Activated T-helper 2 cell treated with anti-CD3 and anti-CD28 coated beads, Interferon-gamma antibody, Interleukin-2, Interleukin-4, amounts not matched to agents 10 μg/mL and 5 μg/mL and 100 μg/mL, durations not matched to agents 14 hours and 24 hours and 36 hours (primary cell): ENCODE data around the gene SLCO2A1. TPM values are rescaled to one million over a fixed set of nuclear protein-coding genes. Genes with fewer than 3 reads are reported as not detected.
A peak's percentile ranks its signal among the peaks of the same experiment; 100 is the strongest.

Experiments
- DNase-seq: peaks from one replicate; pipeline ENCODE4 v3.0.0; 2021; ENCODE audit warnings: low spot score
- H3K27ac Mint-ChIP-seq: one replicate; pipeline ENCODE4 v1.8.0; 2021; ENCODE audit warnings: mixed read lengths
- H3K27me3 Mint-ChIP-seq: one replicate; pipeline ENCODE4 v1.8.0; 2021; ENCODE audit warnings: low read depth, mixed read lengths
- H3K36me3 Mint-ChIP-seq: one replicate; pipeline ENCODE4 v1.8.0; 2021; ENCODE audit warnings: low read depth, mixed read lengths
- H3K4me1 Mint-ChIP-seq: one replicate; pipeline ENCODE4 v1.8.0; 2021; ENCODE audit warnings: low read depth, mixed read lengths
- H3K4me3 Mint-ChIP-seq: one replicate; pipeline ENCODE4 v1.8.0; 2021; ENCODE audit warnings: low read depth, mild to moderate bottlenecking, moderate library complexity, mixed read lengths
- H3K9me3 Mint-ChIP-seq: one replicate; pipeline ENCODE4 v1.8.0; 2021; ENCODE audit warnings: mixed read lengths
- intact Hi-C: fragments of 100-400 bp; cut with micrococcal nuclease; formaldehyde crosslinking; loops from one replicate; pipeline ENCODE4 v1.15.1; 2023
- total RNA-seq: library from RNA; stranded (reverse); gene quantifications from 2 replicates; pipeline ENCODE4 v1.2.3, GENCODE V29; 2022

The SLCO2A1 gene
- total RNA-seq, 1 donor from 2014 or later, result not detected

GRCh38 chr3:133914839-133915600, 114.7 kb downstream of the SLCO2A1 start:
- intact Hi-C loops, result no loop called here
- Mint-ChIP-seq H3K27ac (no peak overlapping the region), H3K27me3 (peaks cover 25% of the 10 kb centered on the region), H3K4me1 (no peaks in the 10 kb centered on the region), H3K4me3 (no peak overlapping the region), H3K36me3 (no peaks in the 10 kb centered on the region), H3K9me3 (no peaks in the 10 kb centered on the region)
- DNase-seq, result no peak

- no peak for DNase-seq
- intact Hi-C loops, result no loop called here
- Mint-ChIP-seq H3K4me3 (no peak overlapping the region), H3K9me3 (no peaks in the 10 kb centered on the region), H3K4me1 (no peaks in the 10 kb centered on the region), H3K27ac (no peak overlapping the region), H3K27me3 (peaks cover 15% of the 10 kb centered on the region), H3K36me3 (no peaks in the 10 kb centered on the region)
These were observed 119.3 kb downstream of the SLCO2A1 start for GRCh38 chr3:133910422-133910821.

GRCh38 chr3:133905376-133905775, 124.3 kb downstream of the SLCO2A1 start:
- peaks cover 4% of the 10 kb centered on the region for H3K9me3 Mint-ChIP-seq
- no peak overlapping the region for H3K27ac Mint-ChIP-seq
- no peaks in the 10 kb centered on the region for H3K36me3 Mint-ChIP-seq
- H3K27me3 Mint-ChIP-seq, result peaks cover 36% of the 10 kb centered on the region
- H3K4me1 Mint-ChIP-seq, result no peaks in the 10 kb centered on the region
- no peak overlapping the region for H3K4me3 Mint-ChIP-seq
- intact Hi-C loops, result no loop called here
- DNase-seq, result no peak

GRCh38 chr3:133901847-133902246, 127.9 kb downstream of the SLCO2A1 start:
- intact Hi-C loops, result no loop called here
- peaks cover 48% of the 10 kb centered on the region for H3K27me3 Mint-ChIP-seq
- no peak for DNase-seq
- no peak overlapping the region for H3K27ac Mint-ChIP-seq
- no peak overlapping the region for H3K4me3 Mint-ChIP-seq
- peaks cover 4% of the 10 kb centered on the region for H3K9me3 Mint-ChIP-seq
- H3K4me1 Mint-ChIP-seq, result no peaks in the 10 kb centered on the region
- no peaks in the 10 kb centered on the region for H3K36me3 Mint-ChIP-seq

GRCh38 chr3:133901083-133901482, 128.6 kb downstream of the SLCO2A1 start:
- Mint-ChIP-seq H3K4me1 (no peaks in the 10 kb centered on the region), H3K9me3 (peaks cover 4% of the 10 kb centered on the region), H3K36me3 (no peaks in the 10 kb centered on the region), H3K4me3 (no peak overlapping the region), H3K27me3 (peaks cover 55% of the 10 kb centered on the region), H3K27ac (no peak overlapping the region)
- intact Hi-C loops, result no loop called here
- no peak for DNase-seq

- Mint-ChIP-seq H3K4me3 (no peak overlapping the region), H3K4me1 (peaks cover 2% of the 10 kb centered on the region), H3K27me3 (peaks cover 52% of the 10 kb centered on the region), H3K36me3 (no peaks in the 10 kb centered on the region), H3K27ac (no peak overlapping the region), H3K9me3 (peaks cover 4% of the 10 kb centered on the region)
- no peak for DNase-seq
- intact Hi-C loops, result no loop called here
These were observed 130.4 kb downstream of the SLCO2A1 start for GRCh38 chr3:133899311-133899710.

GRCh38 chr3:133897547-133897946, 132.2 kb downstream of the SLCO2A1 start:
- H3K4me3 Mint-ChIP-seq, result no peak overlapping the region
- H3K36me3 Mint-ChIP-seq, result no peaks in the 10 kb centered on the region
- intact Hi-C loops, result no loop called here
- H3K27me3 Mint-ChIP-seq, result peaks cover 57% of the 10 kb centered on the region
- peaks cover 2% of the 10 kb centered on the region for H3K4me1 Mint-ChIP-seq
- no peak overlapping the region for H3K27ac Mint-ChIP-seq
- DNase-seq, result no peak
- peaks cover under 1% of the 10 kb centered on the region for H3K9me3 Mint-ChIP-seq

- Mint-ChIP-seq H3K27ac (no peak overlapping the region), H3K36me3 (no peaks in the 10 kb centered on the region), H3K9me3 (no peaks in the 10 kb centered on the region), H3K27me3 (peaks cover 49% of the 10 kb centered on the region), H3K4me3 (peak overlapping the region; percentile 80), H3K4me1 (peaks cover 2% of the 10 kb centered on the region)
- no peak for DNase-seq
- intact Hi-C loops, result no loop called here
These were observed 133.5 kb downstream of the SLCO2A1 start for GRCh38 chr3:133896002-133896761.

GRCh38 chr3:133895208-133896001, 134.3 kb downstream of the SLCO2A1 start, which contains the start of gene RAB6B:
TSS of gene RAB6B (minus strand) at chr3:133895882. CDS start at chr3:133895466, 416 bp downstream.
- H3K9me3 Mint-ChIP-seq, result no peaks in the 10 kb centered on the region
- no peaks in the 10 kb centered on the region for H3K36me3 Mint-ChIP-seq
- DNase-seq, result no peak
- H3K27ac Mint-ChIP-seq, result no peak within 1 kb of the TSS
- H3K27me3 Mint-ChIP-seq, result peaks cover 44% of the 10 kb centered on the region
- peaks cover 2% of the 10 kb centered on the region for H3K4me1 Mint-ChIP-seq
- intact Hi-C loops, result loop anchor here (2.0 kb wide), 1 partner anchor 45 kb away; no protein-coding TSS in a partner anchor
- peak within 1 kb of the TSS; percentile 80 for H3K4me3 Mint-ChIP-seq

- no peaks in the 10 kb centered on the region for H3K36me3 Mint-ChIP-seq
- H3K4me1 Mint-ChIP-seq, result peaks cover 2% of the 10 kb centered on the region
- H3K27me3 Mint-ChIP-seq, result peaks cover 36% of the 10 kb centered on the region
- H3K9me3 Mint-ChIP-seq, result no peaks in the 10 kb centered on the region
- H3K27ac Mint-ChIP-seq, result no peak overlapping the region
- H3K4me3 Mint-ChIP-seq, result peak overlapping the region; percentile 56
- intact Hi-C loops, result loop anchor here (2.0 kb wide), 1 partner anchor 44 kb away; no protein-coding TSS in a partner anchor
- no peak for DNase-seq
These were observed 135.1 kb downstream of the SLCO2A1 start for GRCh38 chr3:133894353-133895207.

- intact Hi-C loops, result loop anchor here (2.0 kb wide), 1 partner anchor 43 kb away; no protein-coding TSS in a partner anchor
- Mint-ChIP-seq H3K27me3 (peaks cover 34% of the 10 kb centered on the region), H3K27ac (no peak overlapping the region), H3K9me3 (no peaks in the 10 kb centered on the region), H3K4me1 (peaks cover 2% of the 10 kb centered on the region), H3K36me3 (no peaks in the 10 kb centered on the region), H3K4me3 (peak overlapping the region; percentile 26)
- no peak for DNase-seq
These were observed 135.9 kb downstream of the SLCO2A1 start for GRCh38 chr3:133893683-133894352.
